Ovary (tissue), 9 donors: ENCODE results near the gene KREMEN1. TPM values are rescaled to one million over a fixed set of nuclear protein-coding genes. Genes with fewer than 3 reads are reported as not detected.
A peak's percentile ranks its signal among the peaks of the same experiment; 100 is the strongest.

Experiments
- DNase-seq, 5 donors: peaks; one replicate each; pipeline ENCODE4 v3.0.0-alpha.2; 2019 to 2020
- H3K27ac ChIP-seq, 2 donors: fragments of 200-600 bp; one replicate each; pipeline versions ENCODE4 v1.5.1 to v1.8.0; 2019 to 2022
- H3K27me3 ChIP-seq: fragments of 200-600 bp; one replicate; pipeline ENCODE4 v1.8.0; 2022
- H3K36me3 ChIP-seq: fragments of 200-600 bp; sonication (generic); one replicate; pipeline ENCODE4 v1.5.1; 2019
- H3K4me1 ChIP-seq: one replicate; pipeline ENCODE4 v1.8.1; 2013; ENCODE audit warnings: mild to moderate bottlenecking, moderate library complexity; ENCODE audit not compliant: insufficient read depth
- H3K4me3 ChIP-seq: fragments of 200-600 bp; sonication (generic); one replicate; pipeline ENCODE4 v1.5.1; 2017
- H3K9me3 ChIP-seq, 2 donors: fragments of 200-600 bp in 1 of 2; sonication (generic) in 1 of 2; one replicate each; pipeline versions ENCODE4 v1.5.1 to v1.8.1; 2013 to 2019; ENCODE audit warnings: mild to moderate bottlenecking in 1 of 2, moderate library complexity in 1 of 2
- EP300 ChIP-seq: sonication (generic); formaldehyde crosslinking; IDR thresholded peaks from one replicate; pipeline ENCODE4 v1.6.1; 2017; ENCODE audit warnings: antibody characterized with exemption
- POLR2A ChIP-seq: fragments of 450-650 bp; IDR thresholded peaks from one replicate; pipeline ENCODE4 v1.6.1; 2017; ENCODE audit warnings: antibody characterized with exemption, mild to moderate bottlenecking, moderate library complexity
- WGBS, 3 donors: extraction: QIAGEN DNeasy Blood & Tissue Kit in 1 of 3; methylation state at CpG; one replicate each; pipeline versions ENCODE4 v1.1.5 to v1.1.7; 2013 to 2017; 5-methylcytosine and 5-hydroxymethylcytosine counted together
- intact Hi-C, 4 donors: fragments of 100-400 bp; cut with DNase I; formaldehyde crosslinking; loops; one replicate each; pipeline versions ENCODE4 v1.11.0 to v1.15.1; 2022 to 2023
- polyA plus RNA-seq, 2 donors: library from polyadenylated mRNA; stranded (reverse); fragments of 200-250 nt in 1 of 2; fragments of 350-450 nt in 1 of 2; fragmentation: Illumina TruSeq in 1 of 2; extraction: RNeasy Lipid Tissue Mini Kit (QIAGEN cat#74804) in 1 of 2; gene quantifications; one replicate each; pipeline ENCODE4 v1.2.3, GENCODE V29; 2013 to 2014
- total RNA-seq, 7 donors: library from RNA; depleted of rRNA in 2 of 7; stranded (reverse); fragments of >200 nt in 2 of 7; fragmentation: NEBNext Ultra II Directional in 3 of 7; extraction: Animal tissue kit (Norgen Biotek cat#: 25700) in 3 of 7; gene quantifications; one replicate each; pipeline versions ENCODE4 v1.1.0 to v1.2.4, GENCODE V29; 2016 to 2023
- TF ChIP-seq, protein P1 (sequence below), 3 donors: fragments of 450-650 bp in 2 of 3; fragments of 200-600 bp in 1 of 3; IDR thresholded peaks; one replicate each; pipeline versions ENCODE4 v1.5.1 to v1.8.0; 2016 to 2022; ENCODE audit warnings: antibody characterized with exemption in 3 of 3, mild to moderate bottlenecking in 1 of 3
- donor health status: DM: no; HTN: no; CAD: no; lungs with moderate emphysema.
- donor health status: DM: no; HTN: no; CAD: no.
- donor health status: Bipolar disorder and iron deficiency.
- donor health status: DM: yes; HTN: yes; CAD: no.
- donor health status: DM: no; HTN: no; CAD: no.
- donor health status: DM: yes; HTN: yes; CAD: no.

The KREMEN1 gene
- total and polyA plus RNA-seq, 9 donors, result 15.4 to 49.5 (median 35.6) TPM

DNA sequence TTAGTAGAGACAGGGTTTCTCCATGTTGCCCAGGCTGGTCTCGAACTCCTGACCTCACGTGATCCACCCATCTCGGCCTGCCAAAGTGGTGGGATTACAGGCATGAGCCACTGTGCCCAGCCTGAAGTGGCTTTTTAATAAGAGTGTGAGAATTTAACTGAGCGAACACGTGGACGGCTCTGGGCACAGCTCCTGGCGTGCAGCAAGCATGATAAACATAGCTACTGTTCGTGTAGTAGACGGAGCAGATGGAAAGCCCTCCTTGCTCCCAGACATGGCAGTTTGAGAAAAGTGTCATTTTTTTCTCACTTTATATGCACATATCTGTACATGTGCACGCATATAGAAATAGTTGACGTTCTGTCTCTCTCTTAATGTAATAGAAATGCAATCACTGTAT is 139.9 kb downstream of the KREMEN1 start:
- Histone ChIP-seq H3K4me1 (no peaks in the 10 kb centered on the region), H3K36me3 (no peaks in the 10 kb centered on the region), H3K9me3 (no peaks in the 10 kb centered on the region), H3K4me3 (no peak overlapping the region), H3K27me3 (no peaks in the 10 kb centered on the region), H3K27ac (no peak overlapping the region)
- 60 to 82% (median 74%) methylated on average over 11 of the region's 11 CpGs for WGBS, 3 donors
- peak in 1 of 5 donors; percentile 27 for DNase-seq
- TF ChIP-seq, protein P1, sequence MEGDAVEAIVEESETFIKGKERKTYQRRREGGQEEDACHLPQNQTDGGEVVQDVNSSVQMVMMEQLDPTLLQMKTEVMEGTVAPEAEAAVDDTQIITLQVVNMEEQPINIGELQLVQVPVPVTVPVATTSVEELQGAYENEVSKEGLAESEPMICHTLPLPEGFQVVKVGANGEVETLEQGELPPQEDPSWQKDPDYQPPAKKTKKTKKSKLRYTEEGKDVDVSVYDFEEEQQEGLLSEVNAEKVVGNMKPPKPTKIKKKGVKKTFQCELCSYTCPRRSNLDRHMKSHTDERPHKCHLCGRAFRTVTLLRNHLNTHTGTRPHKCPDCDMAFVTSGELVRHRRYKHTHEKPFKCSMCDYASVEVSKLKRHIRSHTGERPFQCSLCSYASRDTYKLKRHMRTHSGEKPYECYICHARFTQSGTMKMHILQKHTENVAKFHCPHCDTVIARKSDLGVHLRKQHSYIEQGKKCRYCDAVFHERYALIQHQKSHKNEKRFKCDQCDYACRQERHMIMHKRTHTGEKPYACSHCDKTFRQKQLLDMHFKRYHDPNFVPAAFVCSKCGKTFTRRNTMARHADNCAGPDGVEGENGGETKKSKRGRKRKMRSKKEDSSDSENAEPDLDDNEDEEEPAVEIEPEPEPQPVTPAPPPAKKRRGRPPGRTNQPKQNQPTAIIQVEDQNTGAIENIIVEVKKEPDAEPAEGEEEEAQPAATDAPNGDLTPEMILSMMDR (IDR thresholded peaks at IDR 0.05), result no peak
- TF ChIP-seq EP300 (no peak), POLR2A (no peak)
- intact Hi-C loops, result no loop called here

DNA sequence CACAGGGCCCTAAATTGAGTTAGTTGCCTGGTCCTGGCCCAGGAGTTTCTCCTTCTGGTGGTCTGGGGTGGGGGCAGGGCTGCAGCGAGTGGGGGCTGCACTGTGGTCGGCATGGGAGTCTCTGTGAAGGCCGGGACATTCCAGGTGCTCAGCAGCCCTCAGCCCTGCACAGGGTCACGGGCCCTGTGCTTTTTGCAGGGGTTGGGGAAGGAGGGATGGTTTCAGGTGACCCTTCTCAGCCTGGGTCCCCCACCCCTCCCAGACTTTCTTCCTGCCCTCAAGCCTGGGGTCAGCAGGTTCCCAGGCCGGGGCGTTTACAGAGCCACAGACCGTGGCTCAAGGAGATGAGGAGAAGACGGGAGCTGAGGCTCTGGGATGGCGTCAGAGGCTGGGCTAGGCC is 140.7 kb downstream of the KREMEN1 start:
- no peak for TF ChIP-seq POLR2A
- no peak for TF ChIP-seq EP300
- TF ChIP-seq, protein P1 (IDR thresholded peaks at IDR 0.05), result no peak
- DNase-seq, result no peak
- 86 to 93% (median 87%) methylated on average over 8 to 9 of the region's 9 CpGs for WGBS, 3 donors
- Histone ChIP-seq H3K4me1 (no peaks in the 10 kb centered on the region), H3K27ac (no peak overlapping the region), H3K4me3 (no peak overlapping the region), H3K36me3 (no peaks in the 10 kb centered on the region), H3K27me3 (no peaks in the 10 kb centered on the region), H3K9me3 (no peaks in the 10 kb centered on the region)
- intact Hi-C loops, result no loop called here

DNA sequence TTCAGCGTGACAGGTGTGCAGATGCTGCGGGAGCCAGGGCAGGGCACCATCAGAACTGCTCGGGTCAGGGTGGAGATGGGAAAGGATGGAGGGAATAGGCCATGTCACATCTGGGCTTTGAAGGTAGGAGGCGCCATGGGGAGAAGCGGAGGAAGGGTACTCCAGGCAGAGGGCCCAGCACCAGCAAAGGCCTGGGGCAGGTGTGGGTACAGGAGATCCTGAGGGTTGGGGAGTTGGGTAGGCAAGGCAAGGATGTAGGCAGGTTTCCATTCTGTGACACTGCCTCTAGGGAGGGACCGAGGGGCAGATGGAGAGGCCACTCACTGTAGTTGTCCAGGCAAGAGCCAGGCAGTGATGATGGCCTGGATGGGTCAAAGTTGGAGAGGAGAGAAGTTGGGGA is 141.4 kb downstream of the KREMEN1 start:
- intact Hi-C loops, result no loop called here
- Histone ChIP-seq H3K27me3 (no peaks in the 10 kb centered on the region), H3K9me3 (no peaks in the 10 kb centered on the region), H3K36me3 (no peaks in the 10 kb centered on the region), H3K4me3 (no peak overlapping the region), H3K4me1 (no peaks in the 10 kb centered on the region), H3K27ac (no peak overlapping the region)
- TF ChIP-seq EP300 (no peak), POLR2A (no peak)
- TF ChIP-seq, protein P1 (IDR thresholded peaks at IDR 0.05), result no peak
- WGBS, 3 donors, result 97 to 99% (median 98%) methylated on average over 6 of the region's 6 CpGs
- DNase-seq, result no peak

DNA sequence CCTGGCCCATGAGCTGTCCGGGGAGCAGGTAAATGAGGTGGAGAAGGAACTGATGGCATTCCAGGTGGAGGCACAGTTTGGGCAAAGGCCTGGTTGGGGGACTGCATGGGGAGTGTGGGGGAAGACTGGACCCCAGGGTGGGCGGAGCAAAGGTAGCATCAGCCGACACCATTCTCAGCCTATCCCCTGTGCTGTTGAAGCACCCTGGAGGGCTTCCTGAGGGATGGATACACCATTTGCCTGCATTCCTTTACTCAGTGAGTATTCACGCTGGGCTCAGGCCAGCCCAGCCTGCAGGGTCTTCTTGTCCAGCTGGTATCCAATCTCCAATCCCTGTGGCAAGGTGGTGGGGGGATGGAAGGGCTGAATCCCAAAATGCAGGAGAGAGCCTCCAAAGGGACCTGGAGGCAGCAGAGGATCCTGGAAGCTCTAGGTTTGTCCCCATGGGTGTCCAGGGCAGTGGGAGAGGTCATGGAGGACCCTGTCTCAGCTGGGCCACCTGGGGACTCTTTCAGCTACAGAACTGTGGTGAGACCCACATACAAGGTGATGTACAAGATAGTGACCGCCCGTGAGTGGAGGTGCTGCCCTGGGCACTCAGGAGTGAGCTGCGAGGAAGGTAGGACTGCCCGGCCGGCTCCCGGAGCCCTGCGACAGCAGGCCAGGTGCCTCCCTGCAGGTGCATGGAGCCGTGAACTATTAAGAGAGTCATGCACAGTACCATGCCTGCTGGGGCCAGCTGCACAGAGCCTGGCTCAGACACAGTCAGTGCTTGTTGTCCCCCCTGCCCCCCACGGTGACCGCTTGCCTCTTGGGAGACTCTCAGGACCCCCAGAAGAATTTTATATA is 142.4 kb downstream of the KREMEN1 start:
- Histone ChIP-seq H3K4me3 (no peak overlapping the region), H3K4me1 (no peaks in the 10 kb centered on the region), H3K9me3 (no peaks in the 10 kb centered on the region), H3K27me3 (no peaks in the 10 kb centered on the region), H3K27ac (no peak overlapping the region), H3K36me3 (no peaks in the 10 kb centered on the region)
- DNase-seq, result peak in 1 of 5 donors; percentile 28
- intact Hi-C loops, result no loop called here
- TF ChIP-seq EP300, result no peak
- TF ChIP-seq, protein P1 (IDR thresholded peaks at IDR 0.05), result no peak
- no peak for TF ChIP-seq POLR2A
- WGBS, 3 donors, result 94 to 95% (median 95%) methylated on average over 14 of the region's 14 CpGs
